ENCODE results near the gene KRT39.
"Not testable (repeated sequence)": the region's sequence is repeated elsewhere in the genome, so short reads cannot be mapped to it uniquely, and the experiment has no call there.

KRT39 gene

DNA sequence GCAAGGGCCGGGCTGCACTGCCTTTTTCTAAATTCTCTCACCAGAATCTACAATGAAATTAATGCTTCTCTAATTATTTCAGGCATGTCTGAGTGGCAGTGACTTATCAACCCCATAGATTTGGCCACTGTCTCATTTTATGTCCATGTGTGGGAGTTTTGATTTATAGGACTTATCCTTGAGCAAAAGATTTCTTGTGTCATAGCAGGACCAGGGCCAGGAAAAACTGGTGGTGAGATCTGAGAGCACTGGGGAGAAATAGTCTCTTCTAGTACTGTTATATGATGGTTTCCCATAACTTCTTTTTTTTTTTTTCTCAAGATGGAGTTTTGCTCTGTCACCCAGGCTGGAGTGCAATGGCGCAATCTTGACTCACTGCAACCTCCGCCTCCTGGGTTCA lies 27.8 kb downstream of the KRT39 start:
- no peak for DNase-seq (ENCODE audit: low spot score)

DNA sequence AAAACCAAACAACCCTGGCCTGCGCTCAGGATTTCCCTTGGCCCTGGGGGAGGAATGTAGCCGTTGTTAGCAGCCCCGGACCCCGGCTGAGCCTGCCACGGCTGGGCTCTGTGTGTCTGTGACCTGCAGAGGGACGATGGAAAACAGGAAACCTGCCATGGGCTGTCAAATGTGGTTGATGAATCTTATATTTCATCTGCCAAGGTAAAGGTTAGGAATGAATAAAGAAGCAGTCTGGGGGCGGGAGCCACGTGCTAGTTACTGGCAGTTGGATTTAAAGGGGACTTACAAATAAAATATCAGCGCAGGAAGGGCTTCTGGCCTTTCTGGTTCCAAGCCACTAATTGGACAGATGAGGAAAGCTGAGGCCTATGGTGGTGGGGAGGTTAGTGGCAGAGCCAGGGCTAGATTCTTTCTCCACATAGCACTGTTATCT lies 29.3 kb downstream of the KRT39 start, which contains the start of gene KRT23:
Gene KRT23, minus strand, starts transcription at position 263 of the 436 bp plus-strand sequence. CDS start 1,043 bp downstream, outside the sequence.
- DNase-seq (ENCODE audit: low spot score): peak; percentile 87

DNA sequence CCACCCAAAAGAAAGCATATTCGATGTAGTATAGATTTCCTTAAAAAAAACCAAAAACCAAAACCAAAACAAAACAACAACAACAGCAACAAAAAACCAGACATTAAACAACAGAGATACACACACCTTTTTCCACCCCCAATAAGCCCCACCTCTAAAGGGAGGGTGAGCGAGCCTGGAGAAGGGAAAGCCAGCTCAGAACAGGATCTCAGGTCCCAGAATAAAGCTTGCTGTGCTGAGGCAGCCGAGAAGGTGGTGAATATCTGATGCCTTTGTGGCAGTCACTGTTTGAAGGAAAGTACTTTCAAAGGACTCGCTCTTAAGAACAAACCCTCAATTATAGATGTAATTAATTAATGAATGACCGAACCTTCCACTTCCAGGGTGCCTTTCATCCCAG lies 29.8 kb downstream of the KRT39 start:
- DNase-seq (ENCODE audit: low spot score): peak; percentile 90

DNA sequence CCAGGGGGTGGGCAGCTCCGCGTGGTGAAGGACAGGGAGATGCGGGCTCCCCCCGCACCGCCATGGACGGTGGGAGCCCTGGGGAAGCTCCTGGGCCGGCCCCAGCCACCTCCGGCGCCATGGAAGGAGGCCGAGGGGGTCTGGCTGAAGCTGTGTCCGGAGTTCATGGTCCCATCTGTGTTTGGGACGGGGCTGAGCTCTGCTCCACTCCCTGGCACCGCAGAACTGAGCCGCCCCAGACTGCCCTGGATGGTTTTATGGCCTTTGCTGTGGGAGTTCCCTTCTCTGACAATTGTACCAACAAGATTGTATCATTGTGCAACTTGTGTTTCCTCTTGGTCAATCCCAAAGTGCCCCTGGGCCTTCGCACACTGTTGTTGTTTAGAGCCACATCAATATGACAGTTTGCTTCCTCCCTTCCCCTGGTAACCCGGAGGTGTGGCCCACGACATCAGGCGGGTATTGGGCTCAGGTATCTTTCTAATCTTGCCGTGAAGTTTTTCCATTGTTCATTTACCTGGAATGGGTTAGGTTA lies 30.2 kb downstream of the KRT39 start:
- peak; percentile 96 for DNase-seq (ENCODE audit: low spot score)

DNA sequence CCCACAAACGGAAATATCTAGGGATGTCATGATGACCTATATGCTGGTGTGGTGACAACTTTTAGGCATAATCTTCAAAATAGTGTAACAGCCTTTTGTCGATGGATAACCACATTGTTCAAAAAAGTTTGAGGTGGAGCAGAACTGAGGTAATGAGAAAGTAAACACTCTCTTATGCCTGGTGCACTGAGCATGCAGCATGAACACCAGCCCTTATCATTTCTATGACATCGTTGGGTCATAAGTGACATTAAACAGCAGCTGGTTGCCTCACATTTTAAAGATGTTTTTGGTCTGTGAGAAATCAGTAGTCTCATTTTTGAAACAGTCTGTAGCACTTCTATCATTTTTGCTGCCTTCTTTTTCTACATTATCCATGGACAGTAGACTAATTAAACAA lies 31.1 kb downstream of the KRT39 start:
- no peak for DNase-seq (ENCODE audit: low spot score)

DNA sequence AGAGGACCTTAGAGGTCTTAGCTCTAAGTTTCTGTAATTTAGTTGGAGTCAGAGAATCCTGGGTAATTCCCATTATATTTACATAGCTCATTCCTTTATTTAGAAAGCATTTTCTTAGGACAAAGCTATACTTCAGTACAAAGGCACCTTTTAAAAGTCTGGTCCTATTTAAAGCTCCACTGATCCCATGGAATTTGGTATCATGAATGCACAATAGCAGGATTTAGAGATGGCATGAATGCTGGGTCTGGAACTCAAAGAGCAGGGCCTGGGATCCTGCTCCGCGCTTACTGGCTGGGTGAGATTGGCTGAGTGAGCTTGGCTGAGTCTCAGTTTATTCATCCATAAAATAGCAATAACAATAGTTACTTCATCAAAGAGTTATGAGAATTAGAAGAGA lies 34.1 kb downstream of the KRT39 start:
- DNase-seq (ENCODE audit: low spot score): no peak

DNA sequence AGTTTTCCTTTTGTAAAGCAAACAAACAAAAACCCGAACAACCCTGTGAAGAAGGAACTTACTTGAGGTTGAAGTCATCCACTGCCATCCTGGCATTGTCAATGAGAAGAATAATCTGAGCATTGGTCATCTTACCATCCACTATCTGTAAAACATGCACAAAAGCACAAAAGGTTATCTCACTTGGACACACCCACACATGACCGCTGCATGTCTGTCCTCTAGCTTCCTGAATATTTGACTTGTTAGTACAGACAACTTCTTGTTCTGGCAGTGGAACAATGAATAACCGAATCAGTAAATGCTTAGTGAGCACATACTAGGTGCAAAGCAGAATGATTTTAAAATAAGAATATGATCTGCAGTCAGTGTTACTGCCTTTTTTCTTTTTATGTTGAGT lies 35.4 kb downstream of the KRT39 start:
- no peak for DNase-seq (ENCODE audit: low spot score)

DNA sequence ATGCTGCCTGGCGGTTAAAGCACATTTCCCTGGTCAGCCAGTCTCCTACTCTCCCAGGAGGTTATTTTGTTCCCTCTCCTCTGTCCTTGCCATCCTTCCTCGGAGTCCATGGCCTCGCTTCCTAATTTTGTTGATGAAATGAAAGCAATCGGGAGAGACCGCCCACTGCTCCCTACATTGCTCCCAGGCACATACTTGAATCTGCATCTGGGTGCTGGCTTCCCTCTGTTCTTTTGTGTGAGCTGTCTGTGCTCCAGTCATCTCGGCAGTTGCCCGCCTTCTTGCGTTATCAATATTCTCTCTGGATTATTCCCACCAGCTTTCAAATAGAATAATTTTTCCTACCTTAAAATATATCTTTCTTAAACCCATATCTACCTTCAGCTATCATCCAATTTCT lies 40.4 kb downstream of the KRT39 start:
- DNase-seq (ENCODE audit: low spot score): no peak

DNA sequence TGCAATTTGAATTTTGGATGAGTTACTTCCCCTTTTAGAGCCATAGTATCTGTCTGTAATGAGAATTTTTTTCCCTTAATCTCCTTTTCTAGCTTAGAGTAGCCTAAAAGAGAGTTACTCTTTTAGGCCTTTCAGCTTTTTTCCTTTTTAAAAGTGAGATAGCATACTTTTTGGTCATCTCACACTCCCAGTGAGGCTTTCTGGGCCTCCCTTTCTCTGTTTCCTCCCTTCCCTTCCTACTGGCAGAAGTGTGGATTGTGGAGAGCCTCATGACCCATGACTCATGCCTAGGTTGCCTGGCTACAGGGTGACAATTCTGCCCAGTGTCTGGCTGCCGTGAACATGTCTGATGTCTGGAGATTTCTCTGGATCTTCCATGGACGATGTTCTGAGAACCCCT lies 44.5 kb downstream of the KRT39 start:
- DNase-seq (ENCODE audit: low spot score): peak; percentile 79

DNA sequence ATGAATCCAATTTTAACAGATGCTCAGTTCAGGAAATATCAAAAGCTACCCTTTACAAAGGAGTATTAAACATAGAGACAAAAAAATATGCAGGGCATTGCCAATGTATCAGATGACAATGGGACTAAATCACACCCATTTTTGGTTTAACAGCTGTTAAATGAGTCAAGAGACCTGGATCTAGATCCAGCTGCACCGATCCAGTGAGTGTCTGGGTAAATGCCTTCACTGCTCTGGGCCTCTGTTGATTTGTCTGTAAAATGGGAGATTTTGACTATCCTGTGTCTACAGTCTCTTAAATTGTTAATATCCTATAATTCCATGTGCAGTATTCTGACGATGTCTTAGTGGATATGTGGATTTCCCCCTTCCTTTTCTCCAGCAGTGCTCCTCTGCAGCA lies 45.7 kb downstream of the KRT39 start:
- no peak for DNase-seq (ENCODE audit: low spot score)

DNA sequence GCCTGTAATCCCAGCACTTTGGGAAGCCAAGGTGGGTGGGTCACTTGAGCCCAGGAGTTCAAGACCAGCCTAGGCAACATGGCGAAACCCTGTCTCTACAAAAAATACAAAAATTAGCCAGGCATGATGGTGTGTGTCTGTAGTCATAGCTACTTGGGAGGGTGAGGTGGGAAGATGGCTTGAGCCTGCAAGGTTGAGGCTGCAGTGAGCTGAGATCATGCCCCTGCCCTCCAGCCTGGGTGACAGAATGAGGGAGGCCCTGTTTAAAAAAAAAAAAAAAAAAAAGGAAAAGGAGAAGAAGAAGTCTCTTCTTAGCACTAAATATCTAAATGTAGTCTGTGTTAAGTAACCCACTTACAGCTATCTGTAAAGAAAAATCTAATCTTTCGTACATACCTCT lies 49.6 kb downstream of the KRT39 start:
- not testable (repeated sequence) for DNase-seq (ENCODE audit: low spot score)

DNA sequence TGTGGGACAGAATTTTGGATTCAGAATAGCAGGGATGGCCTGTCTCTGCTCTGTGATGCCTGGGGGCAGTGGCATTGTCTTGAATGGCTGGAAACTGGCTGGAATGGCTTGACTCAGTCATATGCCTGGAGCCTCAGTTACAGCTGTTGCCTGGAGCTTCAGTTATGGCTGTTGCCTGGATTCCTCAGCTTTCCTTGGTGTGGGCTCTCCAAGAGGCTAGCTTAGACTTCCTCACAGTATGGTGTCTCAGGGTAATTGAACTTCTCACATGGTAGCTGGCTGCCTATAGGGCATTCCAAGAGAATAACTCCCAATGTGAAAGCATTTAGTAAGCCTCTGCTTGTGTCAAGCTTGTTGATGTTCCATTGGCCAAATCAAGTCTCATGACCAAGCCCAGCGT lies 50.4 kb downstream of the KRT39 start:
- DNase-seq (ENCODE audit: low spot score): no peak

DNA sequence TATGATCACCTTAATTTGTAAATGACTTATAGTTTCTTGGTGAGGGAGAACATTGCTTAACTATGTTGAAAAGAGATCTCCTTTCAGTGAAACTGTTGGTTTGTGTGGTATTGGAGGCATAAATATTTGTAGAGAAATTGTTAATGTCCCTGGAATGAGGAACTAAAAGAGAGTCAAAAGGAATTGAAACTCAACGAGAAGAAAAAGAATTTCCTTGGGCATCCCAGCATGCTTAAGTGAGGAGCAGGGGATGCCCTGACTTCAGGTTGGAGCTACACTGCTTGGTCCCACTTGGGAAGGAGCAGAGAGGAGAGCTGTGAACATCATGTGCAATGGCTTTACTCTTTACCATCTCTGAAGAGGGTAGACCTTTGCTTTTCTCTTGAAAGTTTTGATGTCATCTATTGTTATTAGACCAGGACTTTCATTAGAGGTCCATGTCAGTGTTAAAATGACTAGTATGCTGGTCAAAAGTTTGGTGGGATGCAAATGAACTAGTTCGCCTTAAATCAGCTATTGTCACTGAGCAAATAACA lies 51.0 kb downstream of the KRT39 start:
- peak; percentile 42 for DNase-seq (ENCODE audit: low spot score)

DNA sequence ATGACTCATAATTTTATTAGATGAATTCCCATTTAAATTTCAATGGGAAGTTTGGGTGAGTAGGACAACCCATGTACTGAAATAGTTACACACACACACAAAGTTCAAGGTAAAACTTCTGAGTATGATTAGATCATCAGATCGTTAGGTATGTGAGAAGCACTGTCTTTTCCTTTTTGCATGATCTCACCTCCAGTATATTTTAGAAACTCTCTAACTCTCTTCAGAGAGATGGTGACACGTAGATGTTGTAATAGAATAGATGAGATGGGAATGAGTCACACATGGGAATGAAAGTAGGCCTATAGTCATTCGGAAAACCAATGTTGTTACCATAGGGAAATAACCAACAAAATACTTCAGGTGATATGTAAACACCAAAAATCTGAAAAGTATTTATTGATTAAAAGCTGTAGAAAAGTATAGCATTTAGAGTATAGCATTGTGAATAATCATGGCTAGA lies 51.5 kb downstream of the KRT39 start:
- peak; percentile 96 for DNase-seq (ENCODE audit: low spot score)

DNA sequence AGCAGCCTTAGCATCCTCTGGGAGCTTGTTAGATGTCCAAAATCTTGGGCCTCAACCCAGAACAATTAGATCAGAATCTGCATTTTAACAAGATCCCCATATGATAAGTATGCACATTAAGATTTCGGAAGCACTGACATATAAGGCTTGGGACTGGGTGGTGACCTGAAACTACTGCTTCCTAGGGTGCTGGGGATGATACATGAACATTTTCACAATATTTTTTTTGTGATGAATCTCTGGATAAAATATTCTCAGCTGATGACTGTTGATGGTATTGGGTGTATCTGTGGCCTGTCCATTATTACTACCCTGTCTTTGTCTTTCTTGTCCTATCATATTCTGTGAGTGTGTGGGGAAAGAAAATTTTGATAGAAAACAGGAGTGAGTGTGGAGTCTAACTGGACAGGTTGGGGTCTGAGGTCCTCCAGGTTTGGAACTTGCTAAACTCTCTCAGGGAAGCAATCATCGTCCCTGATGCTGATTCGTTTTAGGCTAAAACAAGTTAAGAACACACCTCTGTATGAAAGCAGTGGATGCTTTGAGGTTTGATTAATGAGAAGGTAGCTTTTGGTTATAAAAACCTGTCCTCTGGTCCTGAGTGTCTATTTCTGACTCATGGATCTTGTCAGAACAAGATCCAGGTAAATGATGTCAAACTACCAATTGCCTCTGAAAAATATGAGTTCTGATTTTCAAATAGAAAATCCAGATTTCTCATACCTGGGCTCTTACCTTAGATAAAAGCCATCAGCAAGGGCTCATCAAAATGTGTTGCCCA lies 52.5 kb downstream of the KRT39 start:
- DNase-seq (ENCODE audit: low spot score): no peak

DNA sequence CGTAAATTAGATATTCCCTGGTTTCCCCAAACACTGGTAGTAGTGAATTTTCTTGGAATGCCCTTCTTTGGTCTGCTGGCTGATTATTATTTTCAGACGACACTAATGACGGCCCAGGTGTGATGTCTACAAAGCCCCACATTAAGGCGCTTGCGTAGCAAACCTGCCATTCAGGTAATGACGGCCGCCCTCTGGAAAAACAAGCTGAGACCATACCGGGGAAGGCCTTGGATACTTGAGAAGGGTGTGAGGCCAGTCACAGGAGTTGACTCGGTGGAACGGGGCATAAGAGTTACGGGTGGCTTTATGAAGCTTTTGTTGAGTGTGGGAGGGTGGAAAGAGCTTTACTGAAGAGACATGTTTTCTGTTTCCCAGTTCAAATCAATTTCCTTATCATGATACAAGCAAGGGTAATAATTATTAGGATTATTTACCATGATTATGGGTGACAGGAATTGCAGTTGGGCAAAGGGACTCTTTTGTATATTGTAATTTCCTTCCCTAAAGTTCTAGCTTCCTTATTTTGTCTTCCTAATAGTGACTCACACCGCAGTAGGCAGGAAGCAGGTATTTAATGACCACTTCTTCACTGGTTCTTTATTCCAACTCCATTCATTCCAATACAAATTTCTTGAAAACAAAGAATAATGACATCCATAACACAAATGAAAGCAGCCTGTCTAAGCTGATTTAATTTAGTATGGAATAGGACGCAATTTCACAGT lies 54.1 kb downstream of the KRT39 start:
- DNase-seq (ENCODE audit: low spot score): no peak

DNA sequence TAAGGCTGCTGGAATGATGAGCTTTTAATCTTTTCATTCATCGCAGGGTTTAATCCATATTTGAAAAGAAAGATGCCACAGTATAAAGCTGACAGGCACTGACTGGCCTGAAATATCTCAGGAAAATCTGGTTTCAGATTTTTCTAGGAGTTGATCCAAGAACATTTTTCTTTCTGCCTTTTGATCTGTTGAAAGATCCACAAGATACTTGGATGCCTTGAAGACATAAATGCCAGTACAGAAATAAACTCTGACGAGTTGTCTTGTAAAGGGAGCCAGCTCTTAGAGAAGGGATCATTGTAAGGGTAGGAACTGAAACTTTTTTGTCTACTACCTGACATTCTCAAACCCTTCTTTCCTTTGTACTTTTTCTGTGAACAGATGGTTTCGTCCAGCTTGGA lies 56.3 kb downstream of the KRT39 start:
- no peak for DNase-seq (ENCODE audit: low spot score)

DNA sequence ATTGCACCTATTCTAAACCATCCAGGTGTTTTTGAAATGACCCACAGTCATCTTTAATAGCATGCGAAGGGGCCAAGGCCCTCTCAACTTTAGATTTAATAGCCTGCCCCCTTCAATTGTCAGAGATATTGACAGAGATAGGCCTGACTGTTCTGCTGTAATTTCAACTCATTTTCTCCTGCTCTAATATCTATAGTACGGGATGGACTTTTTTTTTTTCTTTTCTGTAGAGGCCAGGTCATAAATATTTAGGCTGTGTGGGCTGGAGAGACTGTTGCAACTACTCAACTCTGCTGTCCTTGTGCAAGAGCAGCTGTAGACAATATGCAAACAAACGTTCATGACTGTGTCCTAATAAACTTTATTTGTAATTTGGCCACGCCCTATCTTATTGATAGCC lies 57.0 kb downstream of the KRT39 start:
- DNase-seq (ENCODE audit: low spot score): peak; percentile 63

DNA sequence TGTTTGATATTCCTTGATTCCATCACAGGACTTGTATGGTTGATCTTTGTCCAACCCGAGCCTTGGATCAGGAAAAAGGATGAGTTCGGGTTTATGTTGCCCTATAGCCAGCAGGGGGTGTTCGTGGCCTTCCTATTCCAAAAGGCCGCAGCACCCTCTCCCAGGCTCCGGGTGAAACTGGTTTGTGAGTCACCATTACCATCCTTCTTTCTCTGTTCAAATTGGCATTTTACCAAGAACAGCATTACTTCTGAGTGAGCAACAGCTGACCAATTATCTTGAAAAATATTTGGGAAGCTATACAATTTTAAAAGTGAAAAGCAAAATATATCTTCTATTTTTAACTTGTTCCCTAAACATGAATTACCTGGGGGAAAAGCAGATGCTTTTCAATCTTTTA lies 57.4 kb downstream of the KRT39 start:
- peak; percentile 94 for DNase-seq (ENCODE audit: low spot score)
